Epithelial cell of proximal tubule (primary cell): ENCODE measurements around the gene LYPD3. TPM values are rescaled to one million over a fixed set of nuclear protein-coding genes. Genes with fewer than 3 reads are reported as not detected.
"Not testable (repeated sequence)": the region's sequence is repeated elsewhere in the genome, so short reads cannot be mapped to it uniquely, and the experiment has no call there.

Experiments used
- DNase-seq: peaks from one replicate; pipeline ENCODE4 v3.0.0-alpha.2; 2011; ENCODE audit warnings: low read depth
- H3K4me3 ChIP-seq: 2 replicates; pipeline ENCODE4 v1.5.1; 2011; ENCODE audit warnings: low read depth, mild to moderate bottlenecking, low read length
- CTCF ChIP-seq: conservative IDR thresholded peaks from 2 replicates; pipeline ENCODE4 v1.5.1; 2012; ENCODE audit warnings: low read depth, mild to moderate bottlenecking, low read length
- total RNA-seq: library from RNA; depleted of rRNA; stranded (reverse); fragments of >200 nt; gene quantifications from 2 replicates; pipeline ENCODE4 v1.2.3, GENCODE V29; 2015

Gene LYPD3
- total RNA-seq: 0.98 and 1.6 TPM in 2 replicates

GRCh38 chr19:43465468-43466120 lies at the start of gene LYPD3:
Gene LYPD3, minus strand, starts transcription at chr19:43465608. Its CDS starts 37 bp downstream, at chr19:43465571.
- no peak for TF ChIP-seq CTCF
- no peak for DNase-seq

GRCh38 chr19:43512399-43512798 lies 47.0 kb upstream of the LYPD3 start:
- not testable (repeated sequence) for DNase-seq

More at GRCh38 chr19:43465468-43466120, at the start of gene LYPD3:
- H3K4me3 ChIP-seq: peak within 1 kb of the TSS; percentile 82

GRCh38 chr19:43511324-43511723 lies 45.9 kb upstream of the LYPD3 start:
- no peak for TF ChIP-seq CTCF
- H3K4me3 ChIP-seq: no peak overlapping the region
- DNase-seq: no peak

More at GRCh38 chr19:43512399-43512798, 47.0 kb upstream of the LYPD3 start:
- H3K4me3 ChIP-seq: not testable (repeated sequence)

GRCh38 chr19:43510713-43511112 lies 45.3 kb upstream of the LYPD3 start:
- TF ChIP-seq CTCF: no peak
- DNase-seq: no peak
- no peak overlapping the region for H3K4me3 ChIP-seq

GRCh38 chr19:43507880-43508279 lies 42.5 kb upstream of the LYPD3 start:
- no peak for DNase-seq
- no peak overlapping the region for H3K4me3 ChIP-seq
- TF ChIP-seq CTCF: no peak

GRCh38 chr19:43506629-43507028 lies 41.2 kb upstream of the LYPD3 start:
- DNase-seq: no peak
- TF ChIP-seq CTCF: no peak
- no peak overlapping the region for H3K4me3 ChIP-seq

- no peak for DNase-seq
- H3K4me3 ChIP-seq: no peak overlapping the region
- TF ChIP-seq CTCF: no peak
These were observed 40.5 kb upstream of the LYPD3 start for GRCh38 chr19:43505941-43506340.
